ENCODE measurements around the gene SFXN5. TPM values are rescaled to one million over a fixed set of nuclear protein-coding genes. Genes with fewer than 3 reads are reported as not detected.

SFXN5 gene
- total RNA-seq, 1 donor from 2014 or later = 13.7 TPM

DNA sequence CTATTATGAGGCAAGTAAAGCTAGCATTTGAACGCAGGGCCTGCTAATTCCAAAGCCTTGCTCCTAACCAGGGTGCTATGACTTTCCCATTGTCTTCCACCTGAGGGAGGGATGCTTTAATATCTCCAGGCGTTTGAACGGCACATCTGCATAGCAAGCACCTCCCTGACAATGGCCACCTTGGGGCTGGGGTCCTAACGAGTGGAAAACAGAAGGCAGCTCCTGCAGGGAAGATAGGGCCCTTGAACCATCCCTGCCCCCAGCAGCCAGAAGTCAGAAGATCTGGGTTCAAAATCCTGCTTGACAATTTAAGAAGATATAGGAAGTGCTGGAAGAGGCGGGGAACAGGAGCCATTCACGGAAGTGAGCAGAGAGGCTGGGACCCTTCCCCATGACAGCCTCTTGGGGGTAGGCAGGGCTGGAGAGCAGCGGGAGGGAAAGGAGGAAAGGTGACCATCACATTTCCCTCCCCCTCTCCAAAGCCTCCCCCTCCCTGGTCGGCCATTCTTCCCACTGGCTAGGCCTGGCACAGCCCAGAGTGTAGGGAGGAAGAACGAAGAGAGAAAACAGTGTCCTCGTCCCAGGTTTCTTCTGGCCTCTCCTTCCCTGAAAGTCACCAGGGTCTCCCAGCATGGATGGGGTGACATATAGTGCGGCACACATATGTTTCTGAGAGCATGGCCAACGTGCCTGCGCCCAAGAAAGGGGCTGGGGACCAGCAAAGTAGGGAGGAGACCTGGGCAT is 80.6 kb downstream of the SFXN5 start:
- H3K27ac Mint-ChIP-seq (ENCODE audit: unreplicated experiment) = no peak overlapping the region
- peaks cover 7% of the 10 kb centered on the region for H3K27me3 Mint-ChIP-seq (ENCODE audit: unreplicated experiment)
- TF ChIP-seq CTCF (IDR thresholded peaks at IDR 0.05; ENCODE audit: partially characterized antibody, unreplicated experiment) = no peak
- DNase-seq = no peak
- H3K4me3 Mint-ChIP-seq (ENCODE audit: unreplicated experiment) = no peak overlapping the region
- no peaks in the 10 kb centered on the region for H3K36me3 Mint-ChIP-seq (ENCODE audit: unreplicated experiment)
- H3K4me1 Mint-ChIP-seq (ENCODE audit: low read depth, unreplicated experiment) = no peaks in the 10 kb centered on the region
- H3K9me3 Mint-ChIP-seq (ENCODE audit: unreplicated experiment) = no peaks in the 10 kb centered on the region

DNA sequence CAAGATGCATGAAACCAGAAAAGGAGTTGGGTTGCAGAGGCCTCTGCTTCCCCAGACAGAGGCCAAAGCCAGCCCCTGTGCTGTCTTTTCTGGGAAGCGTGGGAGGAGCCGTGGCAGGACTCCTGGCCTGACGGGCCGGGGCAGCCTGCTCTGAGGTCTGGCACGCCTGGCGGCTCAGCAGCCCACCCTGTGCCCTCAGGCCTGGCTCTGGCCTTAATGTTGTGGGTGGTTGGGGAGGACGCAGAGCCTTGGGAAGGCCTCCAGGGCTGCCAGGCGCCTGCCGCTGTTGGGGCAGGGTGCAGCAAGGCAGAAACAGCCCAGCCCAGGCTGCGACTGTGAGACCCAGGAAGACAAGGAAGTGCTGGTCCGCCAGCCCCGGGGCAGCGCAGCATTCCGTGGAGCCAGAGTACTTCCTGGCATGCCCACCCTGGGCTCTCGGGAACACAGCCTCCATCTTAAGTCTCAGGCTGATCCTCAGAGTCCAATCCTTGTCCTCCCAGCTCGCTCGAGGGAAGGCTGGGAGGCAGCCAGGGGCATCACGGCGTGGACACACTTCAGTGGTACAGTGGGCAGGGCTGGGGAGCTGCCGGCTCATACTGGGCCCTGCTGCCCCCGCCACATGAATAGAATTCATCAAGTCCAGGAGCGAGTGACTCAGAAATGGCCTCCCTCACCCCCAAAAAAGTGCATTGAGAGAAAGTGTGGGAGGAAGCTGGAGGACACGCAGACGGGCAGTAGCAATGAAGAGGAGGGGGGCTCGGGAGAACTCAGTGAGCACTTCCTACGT is 81.5 kb downstream of the SFXN5 start:
- no peak for TF ChIP-seq CTCF (IDR thresholded peaks at IDR 0.05; ENCODE audit: partially characterized antibody, unreplicated experiment)
- no peaks in the 10 kb centered on the region for H3K4me1 Mint-ChIP-seq (ENCODE audit: low read depth, unreplicated experiment)
- no peaks in the 10 kb centered on the region for H3K9me3 Mint-ChIP-seq (ENCODE audit: unreplicated experiment)
- H3K27ac Mint-ChIP-seq (ENCODE audit: unreplicated experiment) = no peak overlapping the region
- DNase-seq = no peak
- H3K4me3 Mint-ChIP-seq (ENCODE audit: unreplicated experiment) = no peak overlapping the region
- H3K36me3 Mint-ChIP-seq (ENCODE audit: unreplicated experiment) = no peaks in the 10 kb centered on the region
- H3K27me3 Mint-ChIP-seq (ENCODE audit: unreplicated experiment) = peaks cover 1% of the 10 kb centered on the region

DNA sequence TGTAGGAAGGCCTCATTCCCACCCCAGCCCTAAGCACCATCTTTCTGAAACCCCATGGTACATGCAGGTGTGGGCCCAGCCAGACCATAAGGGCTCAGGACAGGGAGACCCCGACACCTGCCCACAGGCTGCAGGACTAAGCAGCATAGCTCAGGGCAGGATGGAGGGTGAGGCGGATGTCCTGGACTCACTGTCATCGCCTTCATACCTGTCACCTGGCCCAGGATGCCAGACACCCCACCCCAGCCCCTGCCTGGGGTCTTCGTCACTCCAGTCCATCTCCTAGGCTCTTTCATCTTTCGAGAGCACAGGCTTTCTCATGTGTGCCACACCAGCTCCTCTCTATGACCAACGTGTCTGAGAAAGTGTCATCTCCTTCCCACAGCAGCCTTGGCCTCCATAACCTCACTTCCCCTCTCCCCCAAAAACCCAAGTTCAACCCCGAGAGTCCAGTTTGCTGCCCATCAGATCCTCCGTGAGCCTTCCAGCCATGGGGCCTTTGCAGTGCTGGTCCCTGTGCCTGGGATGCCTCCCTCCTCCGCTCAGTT is 82.7 kb downstream of the SFXN5 start:
- DNase-seq = no peak
- no peak for TF ChIP-seq CTCF (IDR thresholded peaks at IDR 0.05; ENCODE audit: partially characterized antibody, unreplicated experiment)
- H3K27me3 Mint-ChIP-seq (ENCODE audit: unreplicated experiment) = peaks cover 4% of the 10 kb centered on the region
- H3K27ac Mint-ChIP-seq (ENCODE audit: unreplicated experiment) = no peak overlapping the region
- no peak overlapping the region for H3K4me3 Mint-ChIP-seq (ENCODE audit: unreplicated experiment)
- H3K9me3 Mint-ChIP-seq (ENCODE audit: unreplicated experiment) = no peaks in the 10 kb centered on the region
- H3K36me3 Mint-ChIP-seq (ENCODE audit: unreplicated experiment) = no peaks in the 10 kb centered on the region
- no peaks in the 10 kb centered on the region for H3K4me1 Mint-ChIP-seq (ENCODE audit: low read depth, unreplicated experiment)

- peaks cover 4% of the 10 kb centered on the region for H3K27me3 Mint-ChIP-seq (ENCODE audit: unreplicated experiment)
- H3K36me3 Mint-ChIP-seq (ENCODE audit: unreplicated experiment) = no peaks in the 10 kb centered on the region
- DNase-seq = no peak
- no peak for TF ChIP-seq CTCF (IDR thresholded peaks at IDR 0.05; ENCODE audit: partially characterized antibody, unreplicated experiment)
- H3K4me1 Mint-ChIP-seq (ENCODE audit: low read depth, unreplicated experiment) = no peaks in the 10 kb centered on the region
- no peaks in the 10 kb centered on the region for H3K9me3 Mint-ChIP-seq (ENCODE audit: unreplicated experiment)
- no peak overlapping the region for H3K27ac Mint-ChIP-seq (ENCODE audit: unreplicated experiment)
- no peak overlapping the region for H3K4me3 Mint-ChIP-seq (ENCODE audit: unreplicated experiment)
These were observed 83.5 kb downstream of the SFXN5 start for GRCh38 chr2:72988041-72988440.
